HepG2 (cell line): ENCODE results near the gene AMZ1. TPM values are rescaled to one million over a fixed set of nuclear protein-coding genes. Genes with fewer than 3 reads are reported as not detected.

Experiments used
- ATAC-seq: fragments of 200-7000 bp; cut with Tn5 transposase; 3 replicates; pipeline ENCODE4 v1.9.1; 2020; ENCODE audit warnings: mild to moderate bottlenecking, moderate library complexity
- BruUV-seq: library from RNA; stranded (reverse); fragments of 400-500 nt; replicated peaks from 2 replicates; lab custom pipeline; 2021; lab: Mats Ljungman, UMichigan
- CTCF ChIA-PET: fragments of 300-600 bp; formaldehyde crosslinking; extraction: SDS; loops from one replicate; lab custom pipeline; 2021; ENCODE audit warnings: low total read pairs, inconsistent platforms, low intra/inter-chr PET ratio; lab: Yijun Ruan, JAX
- POLR2A ChIA-PET: fragments of 350-600 bp; sonication (Branson Sonifier 250); formaldehyde crosslinking; loops from one replicate; lab custom pipeline; 2020; ENCODE audit warnings: antibody characterized with exemption, inconsistent platforms; lab: Yijun Ruan, JAX
- DNase-seq: peaks from one replicate; pipeline ENCODE4 v3.0.0-alpha.2; 2015; ENCODE audit warnings: low spot score
- FAIRE-seq: peaks from 3 replicates; lab custom pipeline; 2011; peaks lifted over from hg19 to GRCh38; lab: Jason Lieb, UNC
- H2AFZ ChIP-seq: one replicate; pipeline ENCODE4 v1.6.1; 2011; ENCODE audit warnings: low read length, inconsistent platforms
- H3K27ac ChIP-seq: fragments of 300-600 bp; 3 replicates; pipeline ENCODE4 v1.8.0; 2011; ENCODE audit warnings: mixed run types, mild to moderate bottlenecking, mixed read lengths, low read length, inconsistent platforms; ENCODE audit not compliant: insufficient read depth; ENCODE audit errors: extremely low read length
- H3K27me3 ChIP-seq, 2 experiments: fragments of 200-600 bp in 1 of 2; 2 replicates in 1 of 2; 3 replicates in 1 of 2; pipeline versions ENCODE4 v1.6.0 to v1.8.0; 2011; ENCODE audit warnings: low read length in 2 of 2, mild to moderate bottlenecking in 2 of 2, moderate library complexity in 2 of 2, inconsistent platforms in 1 of 2; ENCODE audit not compliant: insufficient read depth in 2 of 2, control insufficient read depth in 1 of 2
- H3K36me3 ChIP-seq, 2 experiments: fragments of 200-600 bp in 1 of 2; replicated peaks in 1 of 2; 2 replicates in 1 of 2; 3 replicates in 1 of 2; pipeline versions ENCODE4 v1.5.1 to v1.8.0; 2011; ENCODE audit warnings: low read length in 2 of 2, inconsistent platforms in 1 of 2; ENCODE audit not compliant: insufficient read depth in 2 of 2, control insufficient read depth in 1 of 2
- H3K4me1 ChIP-seq: 2 replicates; pipeline ENCODE4 v1.5.1; 2012; ENCODE audit warnings: low read length, inconsistent platforms; ENCODE audit not compliant: insufficient read depth
- H3K4me2 ChIP-seq: 2 replicates; pipeline ENCODE4 v1.6.0; 2011; ENCODE audit warnings: low read depth, low read length, inconsistent platforms
- H3K4me3 ChIP-seq, 3 experiments: fragments of 200-600 bp in 1 of 3; sonication (generic), shearing (Covaris generic) in 1 of 3; replicated peaks in 1 of 3; 2 replicates each; pipeline ENCODE4 v1.5.1; 2011 to 2016; ENCODE audit warnings: low read length in 3 of 3, inconsistent platforms in 2 of 3, low read depth in 2 of 3, mild to moderate bottlenecking in 2 of 3, control low read depth in 1 of 3, mixed read lengths in 1 of 3; ENCODE audit not compliant: insufficient read depth in 1 of 3
- H3K79me2 ChIP-seq: one replicate; pipeline ENCODE4 v1.6.1; 2011; ENCODE audit warnings: low read length, inconsistent platforms; ENCODE audit not compliant: insufficient read depth
- H3K9ac ChIP-seq: 2 replicates; pipeline ENCODE4 v1.6.0; 2011; ENCODE audit warnings: mild to moderate bottlenecking, low read depth, low read length, inconsistent platforms; ENCODE audit not compliant: insufficient read depth
- H3K9me3 ChIP-seq: 2 replicates; pipeline ENCODE4 v1.5.1; 2012; ENCODE audit warnings: mild to moderate bottlenecking, low read length
- H4K20me1 ChIP-seq: 2 replicates; pipeline ENCODE4 v1.6.0; 2011; ENCODE audit warnings: inconsistent platforms, mild to moderate bottlenecking, low read length, moderate library complexity; ENCODE audit not compliant: insufficient read depth
- ARNT ChIP-seq: fragments of 450-650 bp; IDR thresholded peaks from 2 replicates; pipeline ENCODE4 v1.6.1; 2017
- GATA4 ChIP-seq: sonication (generic); IDR thresholded peaks from 2 replicates; pipeline ENCODE4 v1.6.1; 2016; ENCODE audit warnings: antibody characterized with exemption, low read depth, borderline replicate concordance
- IKZF4 ChIP-seq: sonication (generic); formaldehyde crosslinking; IDR thresholded peaks from 2 replicates; pipeline ENCODE4 v1.5.1; 2020; ENCODE audit warnings: borderline replicate concordance, mild to moderate bottlenecking, low read depth, missing genetic modification reagents; ENCODE audit errors: not compliant biosample characterization
- NCOA2 ChIP-seq: sonication (generic); formaldehyde crosslinking; IDR thresholded peaks from 2 replicates; pipeline ENCODE4 v1.8.0; 2022; ENCODE audit warnings: inconsistent platforms
- ZNF17 ChIP-seq: sonication (generic); formaldehyde crosslinking; IDR thresholded peaks from 2 replicates; pipeline ENCODE4 v1.5.0; 2020; ENCODE audit warnings: mild to moderate bottlenecking, missing genetic modification reagents
- ZNF639 ChIP-seq: conservative IDR thresholded peaks from 2 replicates; pipeline ENCODE4 v1.6.1; 2018; ENCODE audit warnings: missing genetic modification reagents
- ZNF850 ChIP-seq: sonication (generic); formaldehyde crosslinking; conservative IDR thresholded peaks from 2 replicates; pipeline ENCODE4 v1.9.0; 2021; ENCODE audit warnings: mild to moderate bottlenecking, missing genetic modification reagents
- WGBS: methylation state at CpG from one replicate; pipeline ENCODE4 v1.1.6; 2017; ENCODE audit warnings: low lambda C conversion rate; 5-methylcytosine and 5-hydroxymethylcytosine counted together
- in situ Hi-C: cut with HindIII; loops from 2 replicates; pipeline ENCODE4 v1.10.0; 2017; ENCODE audit warnings: low pct_unique_long_range_greater_than_20kb; ENCODE audit not compliant: extremely low pct_ligation_motif_present
- intact Hi-C: fragments of 100-400 bp; cut with micrococcal nuclease; formaldehyde crosslinking; loops from one replicate; pipeline ENCODE4 v1.10.0; 2022; ENCODE audit not compliant: unreplicated experiment
- polyA plus RNA-seq, 8 experiments: library from polyadenylated mRNA; depleted of rRNA in 3 of 8; stranded (reverse) in 7 of 8; unstranded in 1 of 8; fragments of >200 nt; fragmentation: Illumina TruSeq in 4 of 8; extraction: Trizol in 4 of 8; gene quantifications; 2 replicates each; pipeline versions ENCODE4 v1.2.1 to v1.2.3, GENCODE V29; 2011 to 2016; ENCODE audit warnings: low read depth in 4 of 8, missing spikeins in 1 of 8, mixed read lengths in 1 of 8; ENCODE audit not compliant: insufficient read depth in 1 of 8
- total RNA-seq, 5 experiments: library from RNA; depleted of rRNA; stranded (reverse); fragments of >200 nt; fragmentation: Illumina TruSeq; extraction: Trizol; gene quantifications; 2 replicates each; pipeline ENCODE4 v1.2.3, GENCODE V29; 2016; ENCODE audit warnings: low read depth in 1 of 5
- TF ChIP-seq, protein P1 (sequence below): sonication (generic); formaldehyde crosslinking; conservative IDR thresholded peaks from 2 replicates; pipeline ENCODE4 v1.8.0; 2022; ENCODE audit warnings: mild to moderate bottlenecking, moderate library complexity, missing genetic modification reagents
- TF ChIP-seq, protein P2 (sequence below): IDR thresholded peaks from 2 replicates; pipeline ENCODE4 v1.6.1; 2016; ENCODE audit warnings: missing biosample characterization, missing genetic modification reagents, low read depth

AMZ1 gene
- total and polyA plus RNA-seq, 2 of the 13 experiments (the other 11 are each of a cell fraction or from before 2014, with no cell fraction given), result 0.03 TPM; not detected in 1

- intact Hi-C loops, result no loop called here
- ATAC-seq, result no peak
- TF ChIP-seq GATA4, result no peak
- H3K9me3 ChIP-seq, result no peaks in the 10 kb centered on the region
- DNase-seq, result no peak
- no peaks in the 10 kb centered on the region for H3K27me3 ChIP-seq
- H3K9ac ChIP-seq, result no peak overlapping the region
- H3K79me2 ChIP-seq, result no peaks in the 10 kb centered on the region
- no peak overlapping the region for H3K27ac ChIP-seq
- TSS peak; percentile 44 for BruUV-seq
- 0 out of 2 replicates have a peak, but pooled peaks cover 4% of the 10 kb centered on the region for H4K20me1 ChIP-seq
- H2AFZ ChIP-seq, result no peak overlapping the region
- in situ Hi-C loops, result no loop called here
- WGBS, result 97% methylated on average over 30 of the region's 37 CpGs
- H3K36me3 ChIP-seq, result peaks cover 18 to 57% of the 10 kb centered on the region in 2 experiments; a peak in 4 of 5 replicates
- H3K4me2 ChIP-seq, result no peak overlapping the region
- no peak for FAIRE-seq
- peaks cover 11% of the 10 kb centered on the region; the same call in 1 of the 2 replicates for H3K4me1 ChIP-seq
- no peak overlapping the region for H3K4me3 ChIP-seq
- ChIA-PET POLR2A (no interaction called here), CTCF (no interaction called here)
Observed at GRCh38 chr7:2729031-2729892, 41.3 kb downstream of the AMZ1 start.

DNA sequence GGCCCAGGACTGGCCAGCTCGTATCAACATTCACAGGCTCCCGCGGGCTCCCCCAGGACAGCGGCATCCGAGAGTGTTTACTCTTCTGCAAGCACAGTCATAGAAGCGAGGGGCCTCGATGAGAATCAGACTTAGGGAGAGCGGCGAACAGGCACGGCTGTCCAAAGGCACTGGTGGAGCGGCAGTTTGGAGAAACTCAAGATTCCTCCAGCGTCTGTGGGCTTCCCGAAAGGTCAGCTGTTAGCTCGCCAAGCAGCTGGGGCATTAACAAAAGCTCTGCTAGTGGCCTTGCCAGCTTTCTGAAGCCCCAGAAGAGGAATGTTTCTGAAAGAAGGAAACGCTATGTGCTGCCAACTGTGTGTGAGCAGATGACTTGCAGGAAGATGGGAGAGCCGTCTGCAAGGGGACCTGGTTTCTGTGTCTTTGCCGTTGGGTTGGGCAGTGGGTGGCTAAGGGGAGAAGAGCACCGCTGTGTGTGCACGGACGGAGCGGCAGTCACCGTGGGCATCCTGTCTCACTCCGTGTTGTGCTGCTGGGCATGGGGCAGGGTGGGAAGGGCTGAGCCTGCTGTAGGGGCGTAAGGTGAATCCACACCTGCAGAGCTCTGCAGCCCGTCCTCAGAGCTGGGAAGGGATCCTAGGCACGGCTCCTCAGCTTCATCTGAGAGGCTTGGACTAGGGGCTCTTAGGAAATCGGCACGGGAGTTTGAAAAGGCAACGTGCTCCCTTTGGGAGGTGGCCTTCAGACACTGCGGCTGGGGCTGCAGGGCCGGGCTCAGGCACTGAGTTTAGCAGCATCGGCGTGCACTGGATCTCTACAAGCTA is 42.1 kb downstream of the AMZ1 start:
- FAIRE-seq, result no peak
- CTCF ChIA-PET, result no interaction called here
- H3K9me3 ChIP-seq, result no peaks in the 10 kb centered on the region
- ATAC-seq, result no peak
- H3K4me1 ChIP-seq, result peaks cover 11% of the 10 kb centered on the region; the same call in 1 of the 2 replicates
- 95% methylated on average over 22 of the region's 33 CpGs for WGBS
- H3K4me3 ChIP-seq, result no peak overlapping the region
- peaks cover 18 to 57% of the 10 kb centered on the region in 2 experiments; a peak in 4 of 5 replicates for H3K36me3 ChIP-seq
- intact Hi-C loops, result no loop called here
- H2AFZ ChIP-seq, result no peak overlapping the region
- DNase-seq, result no peak
- no peaks in the 10 kb centered on the region for H3K79me2 ChIP-seq
- no peak for TF ChIP-seq IKZF4
- TF ChIP-seq ARNT, result no peak
- TF ChIP-seq ZNF639 (CRISPR knock-in tag), result no peak
- TF ChIP-seq, protein P1, sequence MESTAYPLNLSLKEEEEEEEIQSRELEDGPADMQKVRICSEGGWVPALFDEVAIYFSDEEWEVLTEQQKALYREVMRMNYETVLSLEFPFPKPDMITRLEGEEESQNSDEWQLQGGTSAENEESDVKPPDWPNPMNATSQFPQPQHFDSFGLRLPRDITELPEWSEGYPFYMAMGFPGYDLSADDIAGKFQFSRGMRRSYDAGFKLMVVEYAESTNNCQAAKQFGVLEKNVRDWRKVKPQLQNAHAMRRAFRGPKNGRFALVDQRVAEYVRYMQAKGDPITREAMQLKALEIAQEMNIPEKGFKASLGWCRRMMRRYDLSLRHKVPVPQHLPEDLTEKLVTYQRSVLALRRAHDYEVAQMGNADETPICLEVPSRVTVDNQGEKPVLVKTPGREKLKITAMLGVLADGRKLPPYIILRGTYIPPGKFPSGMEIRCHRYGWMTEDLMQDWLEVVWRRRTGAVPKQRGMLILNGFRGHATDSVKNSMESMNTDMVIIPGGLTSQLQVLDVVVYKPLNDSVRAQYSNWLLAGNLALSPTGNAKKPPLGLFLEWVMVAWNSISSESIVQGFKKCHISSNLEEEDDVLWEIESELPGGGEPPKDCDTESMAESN, result no peak
- TF ChIP-seq NCOA2 (CRISPR knock-in tag), result no peak
- no peak for TF ChIP-seq ZNF850 (CRISPR knock-in tag)
- no peak for TF ChIP-seq ZNF17 (CRISPR knock-in tag)
- TF ChIP-seq, protein P2, sequence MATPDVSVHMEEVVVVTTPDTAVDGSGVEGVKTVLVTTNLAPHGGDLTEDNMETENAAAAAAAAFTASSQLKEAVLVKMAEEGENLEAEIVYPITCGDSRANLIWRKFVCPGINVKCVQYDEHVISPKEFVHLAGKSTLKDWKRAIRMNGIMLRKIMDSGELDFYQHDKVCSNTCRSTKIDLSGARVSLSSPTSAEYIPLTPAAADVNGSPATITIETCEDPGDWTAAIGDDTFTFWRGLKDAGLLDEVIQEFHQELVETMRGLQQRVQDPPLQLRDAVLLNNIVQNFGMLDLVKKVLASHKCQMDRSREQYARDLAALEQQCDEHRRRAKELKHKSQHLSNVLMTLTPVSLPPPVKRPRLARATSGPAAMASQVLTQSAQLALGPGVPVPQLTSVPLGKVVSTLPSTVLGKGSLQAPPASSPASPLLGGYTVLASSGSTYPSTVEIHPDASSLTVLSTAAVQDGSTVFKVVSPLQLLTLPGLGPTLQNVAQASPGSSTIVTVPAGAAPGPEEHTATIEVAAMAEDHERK (CRISPR knock-in tag), result no peak
- TF ChIP-seq, all 625 proteins: peak for 0
- POLR2A ChIA-PET, result no interaction called here
- Histone ChIP-seq H3K9ac (no peak overlapping the region), H3K27ac (no peak overlapping the region), H4K20me1 (0 out of 2 replicates have a peak, but pooled peaks cover 4% of the 10 kb centered on the region), H3K4me2 (no peak overlapping the region), H3K27me3 (no peaks in the 10 kb centered on the region)
- BruUV-seq, result no TSS peak
- in situ Hi-C loops, result no loop called here
